Common myeloid progenitor, CD34-positive (primary cell): Measurements from ENCODE around the gene CD55.

ENCODE experiments used
- CTCF ChIA-PET: fragments of 350-600 bp; sonication (Branson Sonifier 250); formaldehyde crosslinking; loops from one replicate; lab custom pipeline; 2021; ENCODE audit warnings: antibody characterized with exemption; lab: Charles Lee
- POLR2A ChIA-PET: fragments of 350-600 bp; sonication (Branson Sonifier 250); formaldehyde crosslinking; loops from one replicate; lab custom pipeline; 2021; ENCODE audit warnings: antibody characterized with exemption; lab: Charles Lee
- DNase-seq, 3 donors: peaks; one replicate each; pipeline versions ENCODE4 v3.0.0 to v3.0.0-alpha.2; 2013
- H3K27ac ChIP-seq, 2 experiments: 1 replicate in 1 of 2; 2 replicates in 1 of 2; pipeline ENCODE4 v1.7.0; 2013; ENCODE audit warnings: inconsistent platforms in 2 of 2, low read length in 2 of 2, mild to moderate bottlenecking in 2 of 2, low read depth in 1 of 2, moderate library complexity in 1 of 2; ENCODE audit not compliant: severe bottlenecking in 2 of 2, insufficient read depth in 1 of 2, poor library complexity in 1 of 2
- H3K27me3 ChIP-seq, 5 experiments: replicated peaks in 2 of 5; 1 replicate in 3 of 5; 2 replicates in 2 of 5; pipeline versions ENCODE4 v1.6.1 to v1.7.0; 2013; ENCODE audit warnings: low read length in 4 of 5, mild to moderate bottlenecking in 2 of 5, moderate library complexity in 2 of 5, inconsistent platforms in 1 of 5; ENCODE audit not compliant: insufficient read depth in 5 of 5, control insufficient read depth in 4 of 5
- H3K36me3 ChIP-seq, 4 experiments: 1 replicate in 2 of 4; 2 replicates in 2 of 4; pipeline versions ENCODE4 v1.6.1 to v1.7.0; 2013; ENCODE audit warnings: low read length in 3 of 4, control low read depth in 1 of 4, mild to moderate bottlenecking in 1 of 4; ENCODE audit not compliant: control insufficient read depth in 4 of 4, insufficient read depth in 4 of 4
- H3K4me1 ChIP-seq, 4 experiments: 1 replicate in 3 of 4; 2 replicates in 1 of 4; pipeline versions ENCODE4 v1.6.1 to v1.7.1; 2013; ENCODE audit warnings: low read length in 3 of 4, mild to moderate bottlenecking in 3 of 4, control low read depth in 1 of 4, inconsistent platforms in 1 of 4, moderate library complexity in 1 of 4; ENCODE audit not compliant: control insufficient read depth in 4 of 4, insufficient read depth in 4 of 4; ENCODE audit errors: control extremely low read depth in 1 of 4
- H3K4me3 ChIP-seq, 7 experiments: 1 replicate in 4 of 7; 2 replicates in 3 of 7; pipeline versions ENCODE4 v1.5.1 to v1.7.0; 2013; ENCODE audit warnings: mild to moderate bottlenecking in 7 of 7, low read length in 6 of 7, moderate library complexity in 6 of 7, inconsistent platforms in 2 of 7, low read depth in 2 of 7, control low read depth in 1 of 7; ENCODE audit not compliant: insufficient read depth in 4 of 7, control insufficient read depth in 1 of 7; ENCODE audit errors: extremely low read depth in 1 of 7
- H3K9me3 ChIP-seq, 5 experiments: 1 replicate in 4 of 5; 2 replicates in 1 of 5; pipeline versions ENCODE4 v1.6.1 to v1.7.1; 2013; ENCODE audit warnings: low read length in 4 of 5, mild to moderate bottlenecking in 2 of 5, inconsistent platforms in 1 of 5, low read depth in 1 of 5, moderate library complexity in 1 of 5; ENCODE audit not compliant: control insufficient read depth in 4 of 5, insufficient read depth in 2 of 5; ENCODE audit errors: control extremely low read depth in 1 of 5
- WGBS: methylation state at CpG from one replicate; pipeline ENCODE4 v1.1.5; 2013; ENCODE audit not compliant: insufficient coverage; 5-methylcytosine and 5-hydroxymethylcytosine counted together

CD55 gene

GRCh38 chr1:207361029-207361428, 39.6 kb downstream of the CD55 start:
- Histone ChIP-seq H3K36me3 (peaks cover 13 to 34% (median 15%) of the 10 kb centered on the region in 4 experiments), H3K4me3 (no peak overlapping the region), H3K4me1 (peaks cover 0 to 14% (median 2%) of the 10 kb centered on the region in 4 experiments), H3K9me3 (no peaks in the 10 kb centered on the region), H3K27ac (no peak overlapping the region), H3K27me3 (no peaks in the 10 kb centered on the region)
- ChIA-PET POLR2A (no interaction called here), CTCF (interaction anchor here (1.4 kb wide), 1 partner anchor 10 kb away, joined by 3 read pairs; no protein-coding TSS in a partner anchor)
- WGBS, result 100% methylated on average over 2 of the region's 3 CpGs
- DNase-seq, result no peak

- WGBS, result 100% methylated on average over 1 of the region's 2 CpGs
- Histone ChIP-seq H3K27me3 (no peaks in the 10 kb centered on the region), H3K4me1 (peaks cover 0 to 14% (median 2%) of the 10 kb centered on the region in 4 experiments), H3K4me3 (no peak overlapping the region), H3K36me3 (peaks cover 14 to 40% (median 16%) of the 10 kb centered on the region in 4 experiments), H3K9me3 (no peaks in the 10 kb centered on the region), H3K27ac (no peak overlapping the region)
- no peak for DNase-seq
- ChIA-PET POLR2A (no interaction called here), CTCF (interaction anchor here (1.0 kb wide), 1 partner anchor 282 kb away, joined by 4 read pairs; no protein-coding TSS in a partner anchor)
Observed at GRCh38 chr1:207361889-207362288, 40.4 kb downstream of the CD55 start.

GRCh38 chr1:207362962-207363860, 41.7 kb downstream of the CD55 start:
- no peak overlapping the region for H3K4me3 ChIP-seq
- H3K36me3 ChIP-seq, result peaks cover 14 to 40% (median 16%) of the 10 kb centered on the region in 4 experiments
- H3K9me3 ChIP-seq, result no peaks in the 10 kb centered on the region
- POLR2A ChIA-PET, result interaction anchor here (1.1 kb wide), 1 partner anchor 42 kb away, joined by 3 read pairs; the partner anchor contains the start of gene CD55
- 87% methylated on average over 4 of the region's 6 CpGs for WGBS
- CTCF ChIA-PET, result interaction anchor here (1.0 kb wide), 1 partner anchor 20 kb away, joined by 3 read pairs; no protein-coding TSS in a partner anchor
- no peaks in the 10 kb centered on the region for H3K27me3 ChIP-seq
- no peak overlapping the region for H3K27ac ChIP-seq
- peak; percentile 38 to 82 (median 66) for DNase-seq
- H3K4me1 ChIP-seq, result peaks cover 0 to 14% (median 2%) of the 10 kb centered on the region in 4 experiments

GRCh38 chr1:207363871-207364270, 42.4 kb downstream of the CD55 start:
- no peak for DNase-seq
- CTCF ChIA-PET, result interaction anchor here (1.0 kb wide), 1 partner anchor 20 kb away, joined by 3 read pairs; no protein-coding TSS in a partner anchor
- Histone ChIP-seq H3K4me1 (peaks cover 0 to 14% (median 2%) of the 10 kb centered on the region in 4 experiments), H3K27ac (no peak overlapping the region), H3K9me3 (no peaks in the 10 kb centered on the region), H3K27me3 (no peaks in the 10 kb centered on the region), H3K4me3 (no peak overlapping the region), H3K36me3 (peaks cover 14 to 40% (median 17%) of the 10 kb centered on the region in 4 experiments)
- POLR2A ChIA-PET, result interaction anchor here (1.1 kb wide), 1 partner anchor 42 kb away, joined by 3 read pairs; the partner anchor contains the start of gene CD55

GRCh38 chr1:207364614-207365013, 43.1 kb downstream of the CD55 start:
- DNase-seq, result no peak
- POLR2A ChIA-PET, result no interaction called here
- H3K36me3 ChIP-seq, result peaks cover 14 to 39% (median 16%) of the 10 kb centered on the region in 4 experiments
- H3K27me3 ChIP-seq, result no peaks in the 10 kb centered on the region
- peaks cover 0 to 14% (median 2%) of the 10 kb centered on the region in 4 experiments for H3K4me1 ChIP-seq
- CTCF ChIA-PET, result no interaction called here
- H3K9me3 ChIP-seq, result no peaks in the 10 kb centered on the region
- H3K4me3 ChIP-seq, result no peak overlapping the region
- no peak overlapping the region for H3K27ac ChIP-seq
- WGBS, result 100% methylated on average over 1 of the region's 1 CpG

GRCh38 chr1:207365063-207365462, 43.6 kb downstream of the CD55 start:
- H3K36me3 ChIP-seq, result peaks cover 14 to 34% (median 16%) of the 10 kb centered on the region in 4 experiments
- no peaks in the 10 kb centered on the region for H3K9me3 ChIP-seq
- peak in 2 of 3 donors; percentile 5 to 8 for DNase-seq
- ChIA-PET POLR2A (no interaction called here), CTCF (no interaction called here)
- WGBS, result no CpG with 5 or more reads among the region's 2 CpGs
- no peak overlapping the region for H3K4me3 ChIP-seq
- no peaks in the 10 kb centered on the region for H3K27me3 ChIP-seq
- peaks cover 0 to 14% (median 2%) of the 10 kb centered on the region in 4 experiments for H3K4me1 ChIP-seq
- no peak overlapping the region for H3K27ac ChIP-seq
